H9 (cell line): Measurements from ENCODE around the gene FAM120A. TPM values are rescaled to one million over a fixed set of nuclear protein-coding genes. Genes with fewer than 3 reads are reported as not detected.

ENCODE experiments used
- DNase-seq: peaks from one replicate; pipeline ENCODE4 v3.0.0-alpha.2; 2017
- H2AFZ ChIP-seq: one replicate; pipeline ENCODE4 v1.6.1; 2013; ENCODE audit warnings: mild to moderate bottlenecking, low read length, control low read depth, moderate library complexity
- H2AK5ac ChIP-seq: 2 replicates; pipeline ENCODE4 v1.6.1; 2013; ENCODE audit warnings: low read length, control low read depth, mixed read lengths; ENCODE audit not compliant: insufficient read length
- H2BK120ac ChIP-seq: one replicate; pipeline ENCODE4 v1.6.1; 2013; ENCODE audit warnings: low read depth, mild to moderate bottlenecking, low read length, control low read depth, inconsistent platforms; ENCODE audit not compliant: poor library complexity, severe bottlenecking
- H2BK12ac ChIP-seq: 2 replicates; pipeline ENCODE4 v1.6.1; 2013; ENCODE audit warnings: low read length, control low read depth, mixed read lengths, low read depth; ENCODE audit not compliant: insufficient read length
- H2BK15ac ChIP-seq: 2 replicates; pipeline ENCODE4 v1.6.1; 2013; ENCODE audit warnings: low read depth, low read length, control low read depth
- H2BK20ac ChIP-seq: one replicate; pipeline ENCODE4 v1.6.1; 2013; ENCODE audit warnings: low read depth, mild to moderate bottlenecking, low read length, control low read depth, inconsistent platforms; ENCODE audit not compliant: poor library complexity, severe bottlenecking
- H2BK5ac ChIP-seq: 2 replicates; pipeline ENCODE4 v1.6.1; 2013; ENCODE audit warnings: low read length, control low read depth, mixed read lengths; ENCODE audit not compliant: insufficient read length
- H3K14ac ChIP-seq: 2 replicates; pipeline ENCODE4 v1.6.1; 2013; ENCODE audit warnings: low read length, control low read depth; ENCODE audit not compliant: insufficient read depth
- H3K18ac ChIP-seq: 2 replicates; pipeline ENCODE4 v1.6.1; 2013; ENCODE audit warnings: low read depth, mild to moderate bottlenecking, mixed read lengths, low read length, control low read depth; ENCODE audit not compliant: insufficient read length
- H3K23ac ChIP-seq: 2 replicates; pipeline ENCODE4 v1.6.1; 2013; ENCODE audit warnings: low read length, control low read depth, mixed read lengths, low read depth; ENCODE audit not compliant: insufficient read length
- H3K23me2 ChIP-seq: 2 replicates; pipeline ENCODE4 v1.6.1; 2013; ENCODE audit warnings: low read depth, mild to moderate bottlenecking, mixed read lengths, low read length, control low read depth; ENCODE audit not compliant: insufficient read length, poor library complexity, severe bottlenecking
- H3K27ac ChIP-seq: 2 replicates; pipeline ENCODE4 v1.5.1; 2013; ENCODE audit warnings: low read length, control low read depth, mixed read lengths, low read depth; ENCODE audit not compliant: insufficient read length
- H3K27me3 ChIP-seq: 2 replicates; pipeline ENCODE4 v1.6.1; 2013; ENCODE audit warnings: low read length, control low read depth, inconsistent platforms; ENCODE audit not compliant: insufficient read depth
- H3K4ac ChIP-seq: 2 replicates; pipeline ENCODE4 v1.6.1; 2013; ENCODE audit warnings: low read depth, mild to moderate bottlenecking, control low read depth, inconsistent platforms, low read length, moderate library complexity
- H3K4me1 ChIP-seq: 2 replicates; pipeline ENCODE4 v1.6.1; 2013; ENCODE audit warnings: low read length, control low read depth, inconsistent platforms; ENCODE audit not compliant: insufficient read depth
- H3K4me2 ChIP-seq: 2 replicates; pipeline ENCODE4 v1.6.1; 2013; ENCODE audit warnings: low read length, control low read depth, mixed read lengths; ENCODE audit not compliant: insufficient read length, insufficient read depth
- H3K56ac ChIP-seq: 2 replicates; pipeline ENCODE4 v1.6.1; 2013; ENCODE audit warnings: low read depth, mild to moderate bottlenecking, mixed read lengths, low read length, control low read depth; ENCODE audit not compliant: insufficient read length
- H3K79me1 ChIP-seq: 2 replicates; pipeline ENCODE4 v1.6.1; 2013; ENCODE audit warnings: low read depth, mild to moderate bottlenecking, moderate library complexity, low read length, control low read depth, inconsistent platforms; ENCODE audit not compliant: insufficient read depth, poor library complexity, severe bottlenecking
- H3K79me2 ChIP-seq: 2 replicates; pipeline ENCODE4 v1.6.1; 2013; ENCODE audit warnings: low read length, control low read depth, inconsistent platforms; ENCODE audit not compliant: insufficient read depth
- H3K9ac ChIP-seq: 2 replicates; pipeline ENCODE4 v1.6.1; 2013; ENCODE audit warnings: low read length, control low read depth, mixed read lengths; ENCODE audit not compliant: insufficient read length; ENCODE audit errors: extremely low read depth
- H3K9me3 ChIP-seq: one replicate; pipeline ENCODE4 v1.6.1; 2013; ENCODE audit warnings: low read depth, low read length, inconsistent platforms; ENCODE audit not compliant: control insufficient read depth
- H3T11ph ChIP-seq: one replicate; pipeline ENCODE4 v1.6.1; 2013; ENCODE audit warnings: mild to moderate bottlenecking, low read length, control low read depth, inconsistent platforms
- H4K20me1 ChIP-seq: one replicate; pipeline ENCODE4 v1.6.1; 2013; ENCODE audit not compliant: control insufficient read depth, insufficient read length, insufficient read depth
- H4K5ac ChIP-seq: 2 replicates; pipeline ENCODE4 v1.6.1; 2013; ENCODE audit warnings: low read depth, mild to moderate bottlenecking, mixed read lengths, low read length, control low read depth; ENCODE audit not compliant: insufficient read length
- H4K8ac ChIP-seq: replicated peaks from 2 replicates; pipeline ENCODE4 v1.6.1; 2013; ENCODE audit warnings: low read length, control low read depth, mixed read lengths, low read depth; ENCODE audit not compliant: insufficient read length
- H4K91ac ChIP-seq: 2 replicates; pipeline ENCODE4 v1.6.1; 2013; ENCODE audit warnings: low read depth, mild to moderate bottlenecking, moderate library complexity, mixed read lengths, low read length, control low read depth; ENCODE audit not compliant: insufficient read length
- H3K27ac Mint-ChIP-seq, 3 experiments: 2 replicates in 2 of 3; 3 replicates in 1 of 3; pipeline ENCODE4 v1.8.0; 2020 to 2021; ENCODE audit warnings: mixed read lengths in 3 of 3, mild to moderate bottlenecking in 1 of 3, moderate library complexity in 1 of 3
- H3K27me3 Mint-ChIP-seq: 2 replicates; pipeline ENCODE4 v1.8.0; 2021; ENCODE audit warnings: low read depth, mild to moderate bottlenecking, moderate library complexity, mixed read lengths
- H3K36me3 Mint-ChIP-seq, 3 experiments: 2 replicates in 2 of 3; 3 replicates in 1 of 3; pipeline ENCODE4 v1.8.0; 2020 to 2021; ENCODE audit warnings: low read depth in 3 of 3, mixed read lengths in 3 of 3; ENCODE audit not compliant: insufficient read depth in 1 of 3
- H3K4me1 Mint-ChIP-seq, 2 experiments: 2 replicates each; pipeline ENCODE4 v1.8.0; 2020; ENCODE audit warnings: mixed read lengths in 2 of 2
- H3K4me3 Mint-ChIP-seq, 2 experiments: 2 replicates in 1 of 2; 3 replicates in 1 of 2; pipeline ENCODE4 v1.8.0; 2020 to 2021; ENCODE audit warnings: mild to moderate bottlenecking in 2 of 2, mixed read lengths in 2 of 2, moderate library complexity in 1 of 2
- H3K9me3 Mint-ChIP-seq, 2 experiments: 2 replicates in 1 of 2; 3 replicates in 1 of 2; pipeline ENCODE4 v1.8.0; 2020; ENCODE audit warnings: mild to moderate bottlenecking in 2 of 2, mixed read lengths in 2 of 2, moderate library complexity in 1 of 2
- WGBS: extraction: QIAGEN DNeasy Blood & Tissue Kit; methylation state at CpG from one replicate; pipeline ENCODE4 v1.1.7; 2013; ENCODE audit warnings: missing lambda C conversion rate, low lambda C conversion rate, mixed read lengths; ENCODE audit not compliant: insufficient read length; ENCODE audit errors: extremely low coverage; 5-methylcytosine and 5-hydroxymethylcytosine counted together
- total RNA-seq: library from RNA; stranded (reverse); gene quantifications from 2 replicates; pipeline ENCODE4 v1.2.1, GENCODE V29; 2021
- TF ChIP-seq, protein P1 (sequence below): fragments of 200-600 bp; sonication (generic); conservative IDR thresholded peaks from 3 replicates; pipeline ENCODE4 v1.8.0; 2021; ENCODE audit warnings: antibody characterized with exemption, mild to moderate bottlenecking

The FAM120A gene
- total RNA-seq, 1 experiment from 2014 or later: 57.7 TPM

DNA sequence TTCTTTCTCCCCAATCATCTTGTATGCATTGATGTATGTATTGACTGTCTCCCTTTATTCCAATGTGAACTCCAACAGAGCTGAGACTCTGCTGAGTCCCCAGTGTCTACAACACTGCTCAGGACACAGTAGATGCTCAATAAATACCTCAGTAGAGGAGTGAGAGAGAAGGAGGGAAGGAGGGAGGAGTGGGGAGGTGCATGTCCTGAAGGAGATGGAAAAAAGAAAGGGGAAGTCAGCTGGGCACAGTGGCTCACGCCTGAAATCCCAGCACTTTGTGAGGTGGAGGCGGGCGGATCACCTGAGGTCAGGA is 122.0 kb downstream of the FAM120A start:
- no peak overlapping the region for H3K4me2 ChIP-seq
- H3K9me3 ChIP-seq: no peaks in the 10 kb centered on the region
- Mint-ChIP-seq H3K9me3 (peaks cover 5 to 8% of the 10 kb centered on the region in 2 experiments; a peak in 4 of 5 replicates), H3K27ac (no peak overlapping the region; a peak in 1 of 7 replicates), H3K4me3 (no peak overlapping the region), H3K36me3 (peaks cover 5 to 11% (median 7%) of the 10 kb centered on the region in 3 experiments; a peak in 6 of 7 replicates), H3K4me1 (peaks cover 26 to 31% of the 10 kb centered on the region in 2 experiments), H3K27me3 (peaks cover 5% of the 10 kb centered on the region)
- H2BK20ac ChIP-seq: no peak overlapping the region
- H4K20me1 ChIP-seq: no peaks in the 10 kb centered on the region
- H2BK12ac ChIP-seq: no peak overlapping the region
- H2AFZ ChIP-seq: no peak overlapping the region
- H3K4me1 ChIP-seq: peaks cover 7% of the 10 kb centered on the region; the same call in 1 of the 2 replicates
- H2BK5ac ChIP-seq: no peak overlapping the region
- H2BK120ac ChIP-seq: no peak overlapping the region
- H3K23ac ChIP-seq: no peak overlapping the region
- no peaks in the 10 kb centered on the region for H3K79me1 ChIP-seq
- H3K23me2 ChIP-seq: peaks cover 15% of the 10 kb centered on the region
- H4K8ac ChIP-seq: no peak overlapping the region
- no peak overlapping the region for H3K14ac ChIP-seq
- H4K91ac ChIP-seq: no peak overlapping the region
- no peak overlapping the region for H3K56ac ChIP-seq
- DNase-seq: no peak
- no peak overlapping the region for H3T11ph ChIP-seq
- H3K27ac ChIP-seq: no peak overlapping the region
- WGBS: no CpG with 5 or more reads among the region's 3 CpGs
- peaks cover 2% of the 10 kb centered on the region; the same call in 1 of the 2 replicates for H3K27me3 ChIP-seq
- TF ChIP-seq, protein P1, sequence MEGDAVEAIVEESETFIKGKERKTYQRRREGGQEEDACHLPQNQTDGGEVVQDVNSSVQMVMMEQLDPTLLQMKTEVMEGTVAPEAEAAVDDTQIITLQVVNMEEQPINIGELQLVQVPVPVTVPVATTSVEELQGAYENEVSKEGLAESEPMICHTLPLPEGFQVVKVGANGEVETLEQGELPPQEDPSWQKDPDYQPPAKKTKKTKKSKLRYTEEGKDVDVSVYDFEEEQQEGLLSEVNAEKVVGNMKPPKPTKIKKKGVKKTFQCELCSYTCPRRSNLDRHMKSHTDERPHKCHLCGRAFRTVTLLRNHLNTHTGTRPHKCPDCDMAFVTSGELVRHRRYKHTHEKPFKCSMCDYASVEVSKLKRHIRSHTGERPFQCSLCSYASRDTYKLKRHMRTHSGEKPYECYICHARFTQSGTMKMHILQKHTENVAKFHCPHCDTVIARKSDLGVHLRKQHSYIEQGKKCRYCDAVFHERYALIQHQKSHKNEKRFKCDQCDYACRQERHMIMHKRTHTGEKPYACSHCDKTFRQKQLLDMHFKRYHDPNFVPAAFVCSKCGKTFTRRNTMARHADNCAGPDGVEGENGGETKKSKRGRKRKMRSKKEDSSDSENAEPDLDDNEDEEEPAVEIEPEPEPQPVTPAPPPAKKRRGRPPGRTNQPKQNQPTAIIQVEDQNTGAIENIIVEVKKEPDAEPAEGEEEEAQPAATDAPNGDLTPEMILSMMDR: no peak
- H2BK15ac ChIP-seq: no peak overlapping the region
- no peak overlapping the region for H3K4ac ChIP-seq
- H3K79me2 ChIP-seq: no peaks in the 10 kb centered on the region
- H2AK5ac ChIP-seq: no peak overlapping the region
- no peak overlapping the region for H3K9ac ChIP-seq
- no peak overlapping the region for H3K18ac ChIP-seq
- H4K5ac ChIP-seq: no peak overlapping the region
